Measurements from ENCODE around the gene CDH20.

Gene CDH20

GRCh38 chr18:61581578-61582201 is 248.5 kb downstream of the CDH20 start:
- peak; percentile 65 for DNase-seq

GRCh38 chr18:61582202-61582710 is 249.0 kb downstream of the CDH20 start:
- no peak for DNase-seq

- no peak for DNase-seq
Observed at GRCh38 chr18:61583548-61583947, 250.3 kb downstream of the CDH20 start.

GRCh38 chr18:61587865-61588264 is 254.6 kb downstream of the CDH20 start:
- DNase-seq: no peak

- no peak for DNase-seq
Observed at GRCh38 chr18:61589053-61589723, 256.0 kb downstream of the CDH20 start.

- DNase-seq: no peak
Observed at GRCh38 chr18:61589724-61590065, 256.5 kb downstream of the CDH20 start.

GRCh38 chr18:61591253-61591652 is 258.0 kb downstream of the CDH20 start:
- DNase-seq: no peak

GRCh38 chr18:61595615-61596251 is 262.5 kb downstream of the CDH20 start:
- no peak for DNase-seq

GRCh38 chr18:61596296-61596695 is 263.1 kb downstream of the CDH20 start:
- DNase-seq: no peak

- DNase-seq: no peak
Observed at GRCh38 chr18:61597316-61597715, 264.1 kb downstream of the CDH20 start.

GRCh38 chr18:61600422-61600821 is 267.2 kb downstream of the CDH20 start:
- no peak for DNase-seq

GRCh38 chr18:61602836-61603235 is 269.6 kb downstream of the CDH20 start:
- DNase-seq: no peak

Measured in NCI-H510A (cell line).